IMR-90 (cell line): ENCODE results near the gene B4GALNT3.

Experiments used
- CEBPB ChIP-seq: IDR thresholded peaks from 2 replicates; pipeline ENCODE4 v1.6.1; 2012; ENCODE audit warnings: low read depth, low read length, improper control_type of control experiment
- CTCF ChIP-seq: conservative IDR thresholded peaks from 2 replicates; pipeline ENCODE4 v1.5.1; 2012; ENCODE audit warnings: mild to moderate bottlenecking, low read depth, low read length, improper control_type of control experiment
- FOS ChIP-seq: fragments of 150-350 bp; IDR thresholded peaks from 2 replicates; pipeline ENCODE4 v1.6.1; 2016; ENCODE audit warnings: low read depth, low read length
- MAFK ChIP-seq: IDR thresholded peaks from 2 replicates; pipeline ENCODE4 v1.6.1; 2012; ENCODE audit warnings: low read depth, low read length, improper control_type of control experiment
- MXI1 ChIP-seq: IDR thresholded peaks from 2 replicates; pipeline ENCODE4 v1.6.1; 2012; ENCODE audit warnings: low read depth, mild to moderate bottlenecking, low read length, moderate library complexity, borderline replicate concordance
- NFE2L2 ChIP-seq: fragments of 150-350 bp; IDR thresholded peaks from 2 replicates; pipeline ENCODE4 v1.6.1; 2016; ENCODE audit warnings: low read depth, mild to moderate bottlenecking, low read length
- POLR2A ChIP-seq: IDR thresholded peaks from 2 replicates; pipeline ENCODE4 v1.6.1; 2012; ENCODE audit warnings: mild to moderate bottlenecking, low read depth, low read length
- RAD21 ChIP-seq: IDR thresholded peaks from 2 replicates; pipeline ENCODE4 v1.6.1; 2012; ENCODE audit warnings: low read length, improper control_type of control experiment
- RCOR1 ChIP-seq: IDR thresholded peaks from 2 replicates; pipeline ENCODE4 v1.6.1; 2012; ENCODE audit warnings: mild to moderate bottlenecking, low read length, improper control_type of control experiment; ENCODE audit not compliant: insufficient replicate concordance
- SMC3 ChIP-seq: fragments of 150-350 bp; IDR thresholded peaks from 2 replicates; pipeline ENCODE4 v1.6.1; 2016; ENCODE audit warnings: low read depth, mild to moderate bottlenecking, antibody characterized with exemption, low read length, moderate library complexity
- USF2 ChIP-seq: fragments of 150-350 bp; IDR thresholded peaks from 2 replicates; pipeline ENCODE4 v1.6.1; 2017; ENCODE audit warnings: mild to moderate bottlenecking, antibody characterized with exemption, low read length, low read depth

GRCh38 chr12:455821-456220 is 3.9 kb upstream of the B4GALNT3 start:
- TF ChIP-seq MXI1 (no peak), RAD21 (no peak), USF2 (no peak), CTCF (no peak), CEBPB (no peak), FOS (no peak), MAFK (no peak), POLR2A (no peak), NFE2L2 (no peak), RCOR1 (no peak), SMC3 (no peak)
